Common myeloid progenitor, CD34-positive (primary cell): ENCODE data around the gene PIH1D1.

ENCODE experiments used
- CTCF ChIA-PET: fragments of 350-600 bp; sonication (Branson Sonifier 250); formaldehyde crosslinking; loops from one replicate; lab custom pipeline; 2021; ENCODE audit warnings: antibody characterized with exemption; lab: Charles Lee
- POLR2A ChIA-PET: fragments of 350-600 bp; sonication (Branson Sonifier 250); formaldehyde crosslinking; loops from one replicate; lab custom pipeline; 2021; ENCODE audit warnings: antibody characterized with exemption; lab: Charles Lee
- DNase-seq, 3 donors: peaks; one replicate each; pipeline versions ENCODE4 v3.0.0 to v3.0.0-alpha.2; 2013
- H3K27ac ChIP-seq, 2 experiments: 1 replicate in 1 of 2; 2 replicates in 1 of 2; pipeline ENCODE4 v1.7.0; 2013; ENCODE audit warnings: inconsistent platforms in 2 of 2, low read length in 2 of 2, mild to moderate bottlenecking in 2 of 2, low read depth in 1 of 2, moderate library complexity in 1 of 2; ENCODE audit not compliant: severe bottlenecking in 2 of 2, insufficient read depth in 1 of 2, poor library complexity in 1 of 2
- H3K27me3 ChIP-seq, 5 experiments: replicated peaks in 2 of 5; 1 replicate in 3 of 5; 2 replicates in 2 of 5; pipeline versions ENCODE4 v1.6.1 to v1.7.0; 2013; ENCODE audit warnings: low read length in 4 of 5, mild to moderate bottlenecking in 2 of 5, moderate library complexity in 2 of 5, inconsistent platforms in 1 of 5; ENCODE audit not compliant: insufficient read depth in 5 of 5, control insufficient read depth in 4 of 5
- H3K36me3 ChIP-seq, 4 experiments: 1 replicate in 2 of 4; 2 replicates in 2 of 4; pipeline versions ENCODE4 v1.6.1 to v1.7.0; 2013; ENCODE audit warnings: low read length in 3 of 4, control low read depth in 1 of 4, mild to moderate bottlenecking in 1 of 4; ENCODE audit not compliant: control insufficient read depth in 4 of 4, insufficient read depth in 4 of 4
- H3K4me1 ChIP-seq, 4 experiments: 1 replicate in 3 of 4; 2 replicates in 1 of 4; pipeline versions ENCODE4 v1.6.1 to v1.7.1; 2013; ENCODE audit warnings: low read length in 3 of 4, mild to moderate bottlenecking in 3 of 4, control low read depth in 1 of 4, inconsistent platforms in 1 of 4, moderate library complexity in 1 of 4; ENCODE audit not compliant: control insufficient read depth in 4 of 4, insufficient read depth in 4 of 4; ENCODE audit errors: control extremely low read depth in 1 of 4
- H3K4me3 ChIP-seq, 7 experiments: 1 replicate in 4 of 7; 2 replicates in 3 of 7; pipeline versions ENCODE4 v1.5.1 to v1.7.0; 2013; ENCODE audit warnings: mild to moderate bottlenecking in 7 of 7, low read length in 6 of 7, moderate library complexity in 6 of 7, inconsistent platforms in 2 of 7, low read depth in 2 of 7, control low read depth in 1 of 7; ENCODE audit not compliant: insufficient read depth in 4 of 7, control insufficient read depth in 1 of 7; ENCODE audit errors: extremely low read depth in 1 of 7
- H3K9me3 ChIP-seq, 5 experiments: 1 replicate in 4 of 5; 2 replicates in 1 of 5; pipeline versions ENCODE4 v1.6.1 to v1.7.1; 2013; ENCODE audit warnings: low read length in 4 of 5, mild to moderate bottlenecking in 2 of 5, inconsistent platforms in 1 of 5, low read depth in 1 of 5, moderate library complexity in 1 of 5; ENCODE audit not compliant: control insufficient read depth in 4 of 5, insufficient read depth in 2 of 5; ENCODE audit errors: control extremely low read depth in 1 of 5
- WGBS: methylation state at CpG from one replicate; pipeline ENCODE4 v1.1.5; 2013; ENCODE audit not compliant: insufficient coverage; 5-methylcytosine and 5-hydroxymethylcytosine counted together

Gene PIH1D1

DNA sequence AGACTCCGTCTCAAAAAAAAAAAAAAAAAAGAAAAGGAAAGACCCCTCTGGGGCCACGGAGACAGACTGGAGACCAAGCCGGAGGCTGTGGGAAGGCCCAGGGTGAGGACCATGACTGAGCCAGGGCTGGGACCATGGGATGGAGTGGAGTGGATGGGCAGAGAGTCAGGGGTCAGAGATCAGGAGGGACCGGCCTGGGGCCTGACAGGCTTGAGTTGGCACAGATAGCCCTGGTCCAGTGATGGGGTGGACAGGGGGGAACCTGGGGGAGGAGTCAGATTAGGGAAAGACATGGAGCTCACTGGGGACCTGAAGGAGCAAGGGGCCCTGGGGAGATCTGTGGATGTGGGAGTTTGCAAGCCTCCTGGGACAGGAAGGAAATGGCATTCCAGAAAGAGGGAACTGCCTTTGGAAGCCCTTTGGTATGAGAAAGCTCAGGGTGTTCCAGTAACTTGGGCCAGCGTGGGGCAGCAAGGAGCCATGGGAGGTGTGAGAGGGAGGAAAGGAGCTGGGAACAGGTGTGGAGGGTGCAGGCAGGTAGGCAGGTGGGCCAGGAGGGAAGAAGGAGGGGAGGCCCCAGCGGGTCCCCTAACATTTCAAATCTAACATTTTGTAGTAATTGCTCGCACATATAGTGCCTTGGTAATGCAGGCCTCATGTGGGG, 29.5 kb upstream of the PIH1D1 start:
- H3K36me3 ChIP-seq: no peaks in the 10 kb centered on the region
- ChIA-PET CTCF (interaction anchor here (0.7 to 1.2 kb wide), 2 partner anchors 11 to 30 kb away, joined by 3 read pairs; no protein-coding TSS in a partner anchor), POLR2A (no interaction called here)
- 100% methylated on average over 2 of the region's 7 CpGs for WGBS
- H3K4me1 ChIP-seq: peaks cover 0 to 6% (median 1%) of the 10 kb centered on the region in 4 experiments
- no peaks in the 10 kb centered on the region for H3K27me3 ChIP-seq
- no peak overlapping the region for H3K27ac ChIP-seq
- H3K9me3 ChIP-seq: no peaks in the 10 kb centered on the region
- no peak overlapping the region for H3K4me3 ChIP-seq
- DNase-seq: no peak

DNA sequence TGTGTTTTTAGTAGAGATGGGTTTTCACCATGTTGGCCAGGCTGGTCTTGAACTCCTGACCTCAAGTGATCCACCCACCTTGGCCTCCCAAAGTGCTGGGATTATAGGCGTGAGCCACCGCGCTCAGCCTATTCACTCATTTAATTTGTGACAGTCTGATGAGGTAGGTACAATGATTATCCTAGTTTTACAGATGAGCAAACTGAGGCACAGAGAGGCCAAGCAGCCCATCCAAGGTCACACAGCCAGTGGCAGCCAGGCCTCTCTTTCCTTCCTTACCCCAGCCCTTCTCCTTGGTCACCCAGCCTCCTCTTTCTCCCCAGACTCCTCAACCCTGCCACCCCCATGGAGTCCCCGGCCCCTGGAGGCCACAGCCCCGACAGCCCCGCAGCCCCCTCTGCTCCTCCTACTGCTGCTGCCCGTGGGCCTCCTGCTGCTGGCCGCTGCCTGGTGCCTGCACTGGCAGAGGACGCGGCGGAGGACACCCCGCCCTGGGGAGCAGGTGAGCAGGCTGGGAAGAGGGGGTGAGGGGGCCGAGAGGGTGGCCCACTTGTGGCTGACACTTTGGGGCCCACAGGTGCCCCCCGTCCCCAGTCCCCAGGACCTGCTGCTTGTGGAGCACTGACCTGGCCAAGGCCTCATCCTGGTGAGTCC, 28.5 kb upstream of the PIH1D1 start:
- 96% methylated on average over 9 of the region's 14 CpGs for WGBS
- Histone ChIP-seq H3K27me3 (no peaks in the 10 kb centered on the region), H3K36me3 (no peaks in the 10 kb centered on the region), H3K27ac (no peak overlapping the region), H3K4me1 (peaks cover 0 to 11% (median 7%) of the 10 kb centered on the region in 4 experiments), H3K9me3 (no peaks in the 10 kb centered on the region), H3K4me3 (no peak overlapping the region)
- POLR2A ChIA-PET: no interaction called here
- CTCF ChIA-PET: interaction anchor here (1.2 to 1.6 kb wide), 2 partner anchors 13 to 49 kb away, joined by 3 to 4 read pairs; no protein-coding TSS in a partner anchor
- no peak for DNase-seq

DNA sequence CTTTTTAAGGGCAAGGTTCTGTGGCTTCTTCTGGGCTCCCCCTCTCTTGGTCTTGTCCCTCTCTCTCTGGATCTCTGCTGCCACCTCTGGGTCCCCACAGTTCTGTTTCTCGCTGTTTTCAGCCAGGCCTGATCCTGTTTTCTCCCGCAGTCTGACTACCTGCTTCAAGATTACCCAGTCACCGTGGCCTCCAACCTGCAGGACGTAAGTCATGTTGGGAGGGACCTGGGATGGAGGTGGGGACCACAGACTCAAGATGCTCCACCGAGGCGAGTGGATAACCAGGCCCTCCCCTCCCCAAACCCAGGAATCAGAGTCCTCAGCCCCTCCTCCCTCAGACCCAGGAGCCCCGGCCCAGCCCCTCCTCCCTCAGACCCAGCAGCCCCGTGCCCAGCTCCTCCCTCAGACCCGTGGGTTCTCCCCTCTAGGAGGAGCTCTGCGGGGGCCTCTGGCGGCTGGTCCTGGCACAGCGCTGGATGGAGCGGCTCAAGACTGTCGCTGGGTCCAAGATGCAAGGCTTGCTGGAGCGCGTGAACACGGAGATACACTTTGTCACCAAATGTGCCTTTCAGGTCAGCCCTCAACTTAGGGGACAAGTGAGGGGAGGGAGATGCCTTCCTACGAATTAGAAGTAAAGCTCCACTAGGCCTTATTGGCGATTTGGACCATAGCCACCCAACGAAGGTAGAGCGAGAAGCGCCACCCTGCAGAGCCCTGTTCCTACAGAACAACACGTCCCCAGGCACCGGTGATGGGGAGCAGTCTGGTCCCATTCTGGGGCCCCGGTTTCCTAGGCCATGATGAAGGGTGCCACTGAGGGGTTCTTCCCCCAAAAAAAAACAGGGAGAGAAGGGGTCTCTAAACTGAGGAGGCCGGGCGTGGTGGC, 24.6 kb upstream of the PIH1D1 start:
- Histone ChIP-seq H3K36me3 (no peaks in the 10 kb centered on the region), H3K27me3 (no peaks in the 10 kb centered on the region), H3K27ac (no peak overlapping the region), H3K9me3 (no peaks in the 10 kb centered on the region), H3K4me1 (peaks cover 0 to 36% (median 30%) of the 10 kb centered on the region in 4 experiments), H3K4me3 (no peak overlapping the region)
- ChIA-PET POLR2A (interaction anchor here (1.3 kb wide), 1 partner anchor 20 kb away, joined by 4 read pairs; the partner anchor contains the start of gene RPS11), CTCF (interaction anchor here (0.8 to 1.8 kb wide), 8 partner anchors 22 to 203 kb away, joined by 3 to 4 read pairs (median 3); partner anchors contain the start of genes ALDH16A1 and PIH1D1)
- DNase-seq: peak in 2 of 3 donors; percentile 70 to 73
- WGBS: 69% methylated on average over 20 of the region's 27 CpGs

GRCh38 chr19:49475191-49475917, 23.7 kb upstream of the PIH1D1 start:
- 76% methylated on average over 10 of the region's 15 CpGs for WGBS
- no peaks in the 10 kb centered on the region for H3K9me3 ChIP-seq
- ChIA-PET POLR2A (interaction anchor here (1.3 kb wide), 1 partner anchor 21 kb away, joined by 4 read pairs; the partner anchor contains the start of gene RPS11), CTCF (interaction anchor here (0.8 to 1.8 kb wide), 6 partner anchors 22 to 204 kb away, joined by 3 to 4 read pairs (median 3); partner anchors contain the start of gene ALDH16A1)
- peaks cover 4 to 45% (median 39%) of the 10 kb centered on the region in 4 experiments for H3K4me1 ChIP-seq
- no peaks in the 10 kb centered on the region for H3K27me3 ChIP-seq
- peak overlapping the region in 1 of 2 experiments; percentile 79 for H3K27ac ChIP-seq
- H3K36me3 ChIP-seq: peaks cover 0 to 3% (median 0%) of the 10 kb centered on the region in 4 experiments
- no peak overlapping the region for H3K4me3 ChIP-seq
- DNase-seq: no peak

GRCh38 chr19:49474542-49474924, 22.9 kb upstream of the PIH1D1 start:
- Histone ChIP-seq H3K4me3 (peak overlapping the region; percentile 23 to 81 (median 65)), H3K27me3 (no peaks in the 10 kb centered on the region), H3K4me1 (peaks cover 4 to 52% (median 47%) of the 10 kb centered on the region in 4 experiments), H3K36me3 (peaks cover 0 to 3% (median 0%) of the 10 kb centered on the region in 4 experiments), H3K27ac (peak overlapping the region in 1 of 2 experiments; percentile 79), H3K9me3 (no peaks in the 10 kb centered on the region)
- no peak for DNase-seq
- POLR2A ChIA-PET: interaction anchor here (1.1 kb wide), 1 partner anchor 21 kb away, joined by 4 read pairs; the partner anchor contains the start of gene ALDH16A1
- WGBS: 7% methylated on average over 11 of the region's 11 CpGs
- CTCF ChIA-PET: interaction anchor here (0.7 to 2.2 kb wide), 3 partner anchors 74 to 121 kb away, joined by 3 to 23 read pairs (median 3); no protein-coding TSS in a partner anchor
